Activated B cell treated with CpG ODN at 0.5 μM for 24 hours (primary cell): ENCODE results near the gene FARS2. TPM values are rescaled to one million over a fixed set of nuclear protein-coding genes. Genes with fewer than 3 reads are reported as not detected.

Source experiments
- ATAC-seq: fragments of 200-7000 bp; cut with Tn5 transposase; one replicate; pipeline ENCODE4 v1.10.0; 2021; ENCODE audit warnings: low read depth, mild to moderate bottlenecking, moderate library complexity
- CTCF ChIA-PET: fragments of 350-600 bp; sonication (Branson Sonifier 250); formaldehyde crosslinking; loops from one replicate; lab custom pipeline; 2021; ENCODE audit warnings: antibody characterized with exemption; lab: Charles Lee
- POLR2A ChIA-PET: fragments of 350-600 bp; sonication (Branson Sonifier 250); formaldehyde crosslinking; loops from one replicate; lab custom pipeline; 2021; ENCODE audit warnings: antibody characterized with exemption; lab: Charles Lee
- DNase-seq: peaks from one replicate; pipeline ENCODE4 v3.0.0; 2022
- H3K27ac Mint-ChIP-seq: one replicate; pipeline ENCODE4 v1.8.0; 2020; ENCODE audit warnings: mixed read lengths
- H3K27me3 Mint-ChIP-seq: one replicate; pipeline ENCODE4 v1.8.0; 2021; ENCODE audit warnings: mixed read lengths
- H3K36me3 Mint-ChIP-seq: one replicate; pipeline ENCODE4 v1.8.0; 2021; ENCODE audit warnings: low read depth, mixed read lengths
- H3K4me1 Mint-ChIP-seq: one replicate; pipeline ENCODE4 v1.8.0; 2021; ENCODE audit warnings: mixed read lengths
- H3K4me3 Mint-ChIP-seq: one replicate; pipeline ENCODE4 v1.8.0; 2020; ENCODE audit warnings: mild to moderate bottlenecking, mixed read lengths
- H3K9me3 Mint-ChIP-seq: one replicate; pipeline ENCODE4 v1.8.0; 2020; ENCODE audit warnings: mixed read lengths
- intact Hi-C: fragments of 100-400 bp; cut with micrococcal nuclease; formaldehyde crosslinking; loops from one replicate; pipeline ENCODE4 v1.15.1; 2024
- total RNA-seq: library from RNA; stranded (reverse); gene quantifications from 2 replicates; pipeline ENCODE4 v1.2.3, GENCODE V29; 2022
- TF ChIP-seq, protein P1 (sequence below): fragments of 200-600 bp; IDR thresholded peaks from one replicate; pipeline ENCODE4 v1.8.0; 2022; ENCODE audit warnings: antibody characterized with exemption, mild to moderate bottlenecking

Gene FARS2
- total RNA-seq, 1 donor from 2014 or later, result 32.7 TPM

DNA sequence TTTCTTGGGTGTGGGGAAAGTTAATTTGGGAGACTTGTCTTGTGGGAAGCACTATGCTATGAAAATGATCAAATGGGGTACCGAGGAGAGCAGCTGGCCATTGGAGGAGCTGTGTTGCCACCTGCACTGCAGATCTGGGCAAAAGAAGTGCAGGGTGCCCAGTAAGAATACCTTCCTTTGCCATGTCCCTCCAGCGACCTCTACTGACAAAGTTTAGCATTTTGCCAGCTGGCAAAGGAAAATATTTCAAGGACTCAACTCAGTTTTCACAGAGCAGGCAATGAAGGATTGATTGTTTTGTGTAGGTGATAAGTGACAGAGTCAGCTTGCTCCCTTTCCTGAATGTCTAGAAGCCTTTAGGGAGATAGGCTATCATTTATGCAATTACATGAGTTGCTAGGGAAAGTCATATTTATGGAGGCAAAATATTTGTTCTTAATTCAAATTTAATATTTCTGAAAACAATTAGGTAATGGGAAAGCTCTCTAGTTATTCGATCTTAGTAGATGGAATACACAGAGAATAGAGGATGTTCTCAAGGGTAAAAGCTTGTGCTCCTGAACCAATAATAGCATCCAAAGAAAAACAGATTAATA is 118.4 kb downstream of the FARS2 start:
- H3K27ac Mint-ChIP-seq, result no peak overlapping the region
- intact Hi-C loops, result loop anchor here (1.0 kb wide), 2 partner anchors 76 to 236 kb away; no protein-coding TSS in a partner anchor
- peaks cover 3% of the 10 kb centered on the region for H3K4me1 Mint-ChIP-seq
- no peaks in the 10 kb centered on the region for H3K27me3 Mint-ChIP-seq
- DNase-seq (no peak), ATAC-seq (peak; percentile 34)
- POLR2A ChIA-PET, result no interaction called here
- H3K9me3 Mint-ChIP-seq, result no peaks in the 10 kb centered on the region
- peaks cover 6% of the 10 kb centered on the region for H3K36me3 Mint-ChIP-seq
- TF ChIP-seq, protein P1, sequence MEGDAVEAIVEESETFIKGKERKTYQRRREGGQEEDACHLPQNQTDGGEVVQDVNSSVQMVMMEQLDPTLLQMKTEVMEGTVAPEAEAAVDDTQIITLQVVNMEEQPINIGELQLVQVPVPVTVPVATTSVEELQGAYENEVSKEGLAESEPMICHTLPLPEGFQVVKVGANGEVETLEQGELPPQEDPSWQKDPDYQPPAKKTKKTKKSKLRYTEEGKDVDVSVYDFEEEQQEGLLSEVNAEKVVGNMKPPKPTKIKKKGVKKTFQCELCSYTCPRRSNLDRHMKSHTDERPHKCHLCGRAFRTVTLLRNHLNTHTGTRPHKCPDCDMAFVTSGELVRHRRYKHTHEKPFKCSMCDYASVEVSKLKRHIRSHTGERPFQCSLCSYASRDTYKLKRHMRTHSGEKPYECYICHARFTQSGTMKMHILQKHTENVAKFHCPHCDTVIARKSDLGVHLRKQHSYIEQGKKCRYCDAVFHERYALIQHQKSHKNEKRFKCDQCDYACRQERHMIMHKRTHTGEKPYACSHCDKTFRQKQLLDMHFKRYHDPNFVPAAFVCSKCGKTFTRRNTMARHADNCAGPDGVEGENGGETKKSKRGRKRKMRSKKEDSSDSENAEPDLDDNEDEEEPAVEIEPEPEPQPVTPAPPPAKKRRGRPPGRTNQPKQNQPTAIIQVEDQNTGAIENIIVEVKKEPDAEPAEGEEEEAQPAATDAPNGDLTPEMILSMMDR, result no peak
- no peak overlapping the region for H3K4me3 Mint-ChIP-seq
- CTCF ChIA-PET, result interaction anchor here (0.6 to 1.8 kb wide), 11 partner anchors 19 to 323 kb away, joined by 3 to 21 read pairs (median 4); no protein-coding TSS in a partner anchor

DNA sequence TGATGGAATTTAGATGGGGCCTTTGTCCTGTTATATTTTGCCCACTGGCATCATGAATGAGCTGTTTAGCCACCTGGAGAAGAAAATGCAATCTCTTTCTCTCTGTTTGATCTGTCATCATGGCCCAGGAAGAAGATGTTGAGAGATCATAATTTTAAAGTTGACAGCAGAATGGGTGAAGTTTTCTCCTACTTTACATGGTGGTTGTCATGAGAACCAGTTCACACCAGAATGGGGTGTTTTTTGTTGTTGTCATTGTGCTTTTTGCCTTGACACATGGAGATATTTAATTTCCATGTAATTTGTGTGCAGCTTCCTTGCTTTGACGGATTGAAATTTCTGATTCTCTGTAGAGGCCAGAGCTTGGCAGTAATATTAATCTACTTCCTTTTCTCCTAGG is 122.5 kb downstream of the FARS2 start:
- no peaks in the 10 kb centered on the region for H3K9me3 Mint-ChIP-seq
- ChIA-PET CTCF (no interaction called here), POLR2A (interaction anchor here (0.7 kb wide), 1 partner anchor 76 kb away, joined by 3 read pairs; no protein-coding TSS in a partner anchor)
- no peaks in the 10 kb centered on the region for H3K27me3 Mint-ChIP-seq
- H3K27ac Mint-ChIP-seq, result no peak overlapping the region
- H3K36me3 Mint-ChIP-seq, result peaks cover 5% of the 10 kb centered on the region
- TF ChIP-seq, protein P1, result no peak
- H3K4me1 Mint-ChIP-seq, result peaks cover 3% of the 10 kb centered on the region
- DNase-seq, result no peak
- H3K4me3 Mint-ChIP-seq, result no peak overlapping the region
- intact Hi-C loops, result no loop called here
- ATAC-seq, result no peak

DNA sequence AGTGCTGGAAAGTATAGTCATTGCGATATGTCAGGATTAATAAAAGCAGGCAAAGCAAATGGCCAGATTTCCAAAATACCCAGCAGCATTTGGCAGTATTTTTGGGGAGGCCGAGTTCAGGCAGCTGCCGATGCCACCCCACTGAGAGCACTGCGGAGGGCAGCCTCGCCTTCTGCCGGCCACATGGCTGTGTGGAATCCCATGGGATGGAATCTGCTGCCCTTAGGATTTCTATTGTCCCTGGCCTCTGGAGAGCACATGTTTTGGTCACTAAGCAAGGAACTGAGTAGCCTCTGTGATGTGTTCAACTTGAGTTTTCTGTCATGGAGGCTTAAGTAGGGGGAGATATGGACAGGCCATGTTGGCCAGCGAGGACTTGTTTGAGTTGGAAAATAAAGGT is 123.0 kb downstream of the FARS2 start:
- Mint-ChIP-seq H3K36me3 (peaks cover 5% of the 10 kb centered on the region), H3K4me1 (peaks cover 3% of the 10 kb centered on the region), H3K4me3 (no peak overlapping the region), H3K27me3 (no peaks in the 10 kb centered on the region), H3K27ac (no peak overlapping the region), H3K9me3 (no peaks in the 10 kb centered on the region)
- intact Hi-C loops, result no loop called here
- TF ChIP-seq, protein P1, result no peak
- ATAC-seq, result no peak
- ChIA-PET CTCF (no interaction called here), POLR2A (interaction anchor here (0.7 kb wide), 1 partner anchor 77 kb away, joined by 3 read pairs; no protein-coding TSS in a partner anchor)
- no peak for DNase-seq

DNA sequence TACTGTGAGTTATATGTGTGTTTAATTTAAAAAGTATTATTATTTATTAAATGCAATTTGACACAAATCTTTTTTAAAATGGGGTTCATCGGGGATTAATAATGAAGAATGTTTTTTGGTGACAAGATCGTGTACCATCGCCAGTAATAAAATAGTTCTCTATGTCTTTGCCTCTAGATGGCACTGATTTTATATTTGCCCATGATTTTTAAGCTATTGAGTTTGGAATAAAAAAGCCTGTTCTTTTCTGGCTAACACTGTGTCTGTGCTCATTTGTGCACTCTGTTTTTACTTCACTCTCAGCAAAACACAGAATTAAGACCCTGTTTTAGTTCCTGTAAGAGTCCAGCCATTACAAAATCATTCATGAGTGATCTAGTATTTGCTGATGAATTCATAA is 127.0 kb downstream of the FARS2 start:
- no peaks in the 10 kb centered on the region for H3K27me3 Mint-ChIP-seq
- no peak for ATAC-seq
- peaks cover 5% of the 10 kb centered on the region for H3K36me3 Mint-ChIP-seq
- CTCF ChIA-PET, result no interaction called here
- intact Hi-C loops, result no loop called here
- TF ChIP-seq, protein P1, result no peak
- H3K9me3 Mint-ChIP-seq, result no peaks in the 10 kb centered on the region
- POLR2A ChIA-PET, result no interaction called here
- H3K4me1 Mint-ChIP-seq, result peaks cover 3% of the 10 kb centered on the region
- DNase-seq, result no peak
- no peak overlapping the region for H3K4me3 Mint-ChIP-seq
- H3K27ac Mint-ChIP-seq, result no peak overlapping the region

DNA sequence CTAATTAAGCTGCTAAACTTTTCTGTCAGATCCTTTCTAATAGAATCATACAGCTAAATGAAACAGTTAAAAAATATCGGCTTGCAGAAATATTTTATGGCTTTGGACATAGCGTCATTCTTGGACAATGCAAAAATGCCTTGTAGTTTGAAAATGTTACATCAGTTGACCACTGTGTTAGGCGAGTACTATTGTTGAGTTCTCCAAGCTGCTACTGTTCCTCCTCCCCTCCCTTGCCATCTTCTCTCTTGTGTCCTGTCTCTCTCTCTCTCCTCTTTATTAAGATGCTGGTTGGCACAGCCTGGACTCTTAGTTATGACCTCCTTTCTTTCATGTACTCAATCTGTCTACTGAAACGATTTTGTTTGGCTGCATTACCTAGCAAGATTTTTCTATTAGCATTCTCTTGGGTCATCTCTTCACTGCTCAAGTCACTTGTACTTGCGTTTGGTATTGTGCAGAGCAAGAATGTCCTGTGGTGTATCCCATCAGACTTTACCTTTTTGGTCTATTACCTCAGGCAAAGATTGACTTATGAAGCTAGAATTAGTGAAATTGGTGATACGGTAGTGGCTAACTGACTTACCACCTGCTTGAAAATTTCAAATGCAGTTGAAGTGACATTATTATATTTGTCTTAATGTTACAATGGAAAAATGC is 127.9 kb downstream of the FARS2 start:
- ChIA-PET POLR2A (no interaction called here), CTCF (no interaction called here)
- Mint-ChIP-seq H3K9me3 (no peaks in the 10 kb centered on the region), H3K27ac (no peak overlapping the region), H3K4me1 (no peaks in the 10 kb centered on the region), H3K36me3 (no peaks in the 10 kb centered on the region), H3K4me3 (no peak overlapping the region), H3K27me3 (no peaks in the 10 kb centered on the region)
- no peak for ATAC-seq
- intact Hi-C loops, result no loop called here
- no peak for DNase-seq
- TF ChIP-seq, protein P1, result no peak
